OCI-LY1 (cell line): ENCODE results near the gene CD8A.

Experiments
- H2AFZ ChIP-seq: fragments of 200-600 bp; sonication (generic), shearing (Covaris generic); 2 replicates; pipeline ENCODE4 v1.6.0; 2014; ENCODE audit warnings: antibody characterized with exemption, mild to moderate bottlenecking, low read length
- H3F3A ChIP-seq: fragments of 200-600 bp; sonication (generic), shearing (Covaris generic); 2 replicates; pipeline ENCODE4 v1.6.0; 2014; ENCODE audit warnings: mild to moderate bottlenecking, antibody characterized with exemption, low read length, moderate library complexity; ENCODE audit not compliant: insufficient read depth
- H3K27ac ChIP-seq: fragments of 200-600 bp; sonication (generic); 2 replicates; pipeline ENCODE4 v1.5.1; 2014; ENCODE audit warnings: low read length, mixed run types, mild to moderate bottlenecking, low read depth; ENCODE audit not compliant: poor library complexity, severe bottlenecking
- H3K27me3 ChIP-seq: fragments of 200-600 bp; sonication (generic); 2 replicates; pipeline ENCODE4 v1.6.0; 2014; ENCODE audit warnings: antibody characterized with exemption, mild to moderate bottlenecking, low read length, moderate library complexity; ENCODE audit not compliant: insufficient read depth
- H3K36me3 ChIP-seq: fragments of 200-600 bp; sonication (generic); 2 replicates; pipeline ENCODE4 v1.6.1; 2014; ENCODE audit warnings: mild to moderate bottlenecking, antibody characterized with exemption, low read length, moderate library complexity, mixed read lengths; ENCODE audit not compliant: insufficient read depth
- H3K4me1 ChIP-seq: fragments of 200-600 bp; sonication (generic); 2 replicates; pipeline ENCODE4 v1.5.1; 2014; ENCODE audit warnings: mild to moderate bottlenecking, low read length, moderate library complexity; ENCODE audit not compliant: insufficient read depth, severe bottlenecking
- H3K4me2 ChIP-seq: fragments of 200-600 bp; sonication (generic), shearing (Covaris generic); 2 replicates; pipeline ENCODE4 v1.6.1; 2014; ENCODE audit warnings: low read length
- H3K4me3 ChIP-seq: fragments of 200-600 bp; sonication (generic); 2 replicates; pipeline ENCODE4 v1.5.1; 2014; ENCODE audit warnings: low read length, low read depth, mild to moderate bottlenecking, mixed read lengths; ENCODE audit not compliant: poor library complexity, severe bottlenecking
- H3K79me2 ChIP-seq: fragments of 200-600 bp; shearing (Covaris generic); 2 replicates; pipeline ENCODE4 v1.6.1; 2016; ENCODE audit warnings: mixed run types, low read length, mixed read lengths; ENCODE audit not compliant: insufficient read depth
- H3K9ac ChIP-seq: fragments of 200-600 bp; sonication (generic), shearing (Covaris generic); 2 replicates; pipeline ENCODE4 v1.6.1; 2014; ENCODE audit warnings: mild to moderate bottlenecking, low read length, mixed read lengths
- H3K9me2 ChIP-seq: fragments of 200-600 bp; sonication (generic), shearing (Covaris generic); 2 replicates; pipeline ENCODE4 v1.6.1; 2014; ENCODE audit warnings: low read depth, mild to moderate bottlenecking, low read length, mixed read lengths
- H3K9me3 ChIP-seq: fragments of 200-600 bp; shearing (Covaris generic); 2 replicates; pipeline ENCODE4 v1.6.1; 2014; ENCODE audit warnings: low read length, mixed read lengths
- H4K20me1 ChIP-seq: fragments of 200-600 bp; sonication (generic), shearing (Covaris generic); 2 replicates; pipeline ENCODE4 v1.6.0; 2016; ENCODE audit warnings: mild to moderate bottlenecking, low read length; ENCODE audit not compliant: insufficient read depth
- CTCF ChIP-seq: fragments of 200-600 bp; sonication (generic), shearing (Covaris generic); IDR thresholded peaks from 2 replicates; pipeline ENCODE4 v1.5.1; 2017; ENCODE audit warnings: mild to moderate bottlenecking, antibody characterized with exemption, low read length, moderate library complexity, mixed read lengths
- EZH2 ChIP-seq: fragments of 200-600 bp; sonication (generic), shearing (Covaris generic); IDR thresholded peaks from 2 replicates; pipeline ENCODE4 v1.8.0; 2017; ENCODE audit warnings: borderline replicate concordance, mixed run types, mild to moderate bottlenecking, antibody characterized with exemption, low read length, moderate library complexity, mixed read lengths

CD8A gene

GRCh38 chr2:86822668-86823345 is 32.1 kb upstream of the CD8A start:
- H3F3A ChIP-seq, result no peaks in the 10 kb centered on the region
- no peaks in the 10 kb centered on the region for H3K27me3 ChIP-seq
- no peak overlapping the region for H3K4me2 ChIP-seq
- no peaks in the 10 kb centered on the region for H3K9me3 ChIP-seq
- H4K20me1 ChIP-seq, result no peaks in the 10 kb centered on the region
- TF ChIP-seq CTCF (no peak), EZH2 (no peak)
- H3K4me3 ChIP-seq, result no peak overlapping the region
- no peaks in the 10 kb centered on the region for H3K9me2 ChIP-seq
- no peaks in the 10 kb centered on the region for H3K36me3 ChIP-seq
- no peaks in the 10 kb centered on the region for H3K79me2 ChIP-seq
- H3K4me1 ChIP-seq, result no peaks in the 10 kb centered on the region
- no peak overlapping the region for H3K27ac ChIP-seq
- H3K9ac ChIP-seq, result no peak overlapping the region
- H2AFZ ChIP-seq, result no peak overlapping the region

GRCh38 chr2:86821842-86822241 is 31.1 kb upstream of the CD8A start:
- no peak overlapping the region for H2AFZ ChIP-seq
- no peak overlapping the region for H3K9ac ChIP-seq

GRCh38 chr2:86821306-86821705 is 30.6 kb upstream of the CD8A start:
- Histone ChIP-seq H3F3A (no peaks in the 10 kb centered on the region), H2AFZ (no peak overlapping the region), H3K79me2 (no peaks in the 10 kb centered on the region), H3K4me3 (no peak overlapping the region), H3K27ac (no peak overlapping the region), H3K9me2 (no peaks in the 10 kb centered on the region), H3K4me1 (no peaks in the 10 kb centered on the region), H3K27me3 (no peaks in the 10 kb centered on the region), H3K4me2 (no peak overlapping the region), H4K20me1 (no peaks in the 10 kb centered on the region), H3K9ac (no peak overlapping the region), H3K36me3 (no peaks in the 10 kb centered on the region), H3K9me3 (no peaks in the 10 kb centered on the region)
- TF ChIP-seq EZH2 (no peak), CTCF (no peak)

More at GRCh38 chr2:86821842-86822241, 31.1 kb upstream of the CD8A start:
- no peaks in the 10 kb centered on the region for H3K27me3 ChIP-seq
- no peaks in the 10 kb centered on the region for H3F3A ChIP-seq
- H3K4me3 ChIP-seq, result no peak overlapping the region
- H3K9me3 ChIP-seq, result no peaks in the 10 kb centered on the region
- H4K20me1 ChIP-seq, result no peaks in the 10 kb centered on the region
- no peaks in the 10 kb centered on the region for H3K9me2 ChIP-seq
- H3K79me2 ChIP-seq, result no peaks in the 10 kb centered on the region
- no peaks in the 10 kb centered on the region for H3K36me3 ChIP-seq
- no peak overlapping the region for H3K4me2 ChIP-seq
- no peak for TF ChIP-seq CTCF
- no peak for TF ChIP-seq EZH2
- no peak overlapping the region for H3K27ac ChIP-seq
- no peaks in the 10 kb centered on the region for H3K4me1 ChIP-seq
